HG03460 (cell line): ENCODE results near the gene SELENOS.

Source experiments
- ATAC-seq: cut with Tn5 transposase; IDR thresholded peaks from one replicate; pipeline ENCODE4 v1.9.1; 2021; ENCODE audit not compliant: unreplicated experiment

The SELENOS gene

DNA sequence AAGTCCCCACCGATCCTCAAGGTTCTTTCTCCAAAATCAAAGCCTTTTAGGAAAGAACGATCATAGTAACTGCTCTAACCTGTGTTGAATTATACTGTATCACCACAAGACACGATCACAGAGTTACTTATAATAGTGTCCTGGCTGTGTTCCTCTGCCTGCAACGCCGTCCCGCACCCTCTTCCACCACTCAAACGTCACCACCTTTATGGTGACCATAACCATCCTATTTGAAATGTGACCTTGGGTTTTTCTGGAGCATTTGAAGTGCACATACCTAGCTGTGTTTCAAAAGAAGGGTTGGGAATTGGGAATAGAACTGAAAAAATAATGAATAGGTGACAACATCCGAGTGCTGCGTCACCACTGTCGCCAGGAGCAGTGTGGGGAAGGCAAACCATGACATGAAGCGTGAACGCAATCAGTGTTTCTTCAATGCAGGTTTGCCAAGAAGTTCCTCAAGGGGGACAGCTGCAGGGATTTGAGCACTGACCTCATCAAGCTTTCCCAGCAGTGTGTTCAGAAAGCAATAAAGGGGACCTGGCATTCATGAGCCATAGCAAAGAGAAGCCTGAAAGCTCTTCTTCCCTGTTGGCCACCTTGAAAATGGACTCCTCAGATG is 769 bp upstream of the SELENOS start:
- ATAC-seq, result no peak

GRCh38 chr15:101276501-101277037 is 716 bp downstream of the SELENOS start:
- ATAC-seq, result peak; percentile 42

DNA sequence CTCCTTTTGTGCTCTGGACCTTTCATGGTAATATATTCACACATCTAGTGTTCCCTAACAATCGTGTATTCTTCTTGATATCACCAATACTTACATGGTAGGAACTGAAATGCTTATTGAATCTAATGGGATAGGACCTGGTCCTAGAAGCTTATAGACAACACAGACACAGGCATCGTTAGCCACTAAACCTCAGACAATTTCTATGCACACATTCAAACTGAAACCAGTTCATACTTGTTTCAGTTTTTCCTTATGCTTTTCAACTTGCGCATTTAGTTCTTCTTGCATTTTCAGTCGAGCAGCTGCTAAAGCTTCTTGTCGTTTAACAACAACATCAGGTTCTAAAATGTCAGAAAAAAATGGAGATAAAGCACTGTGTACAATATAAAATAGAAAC is 2.3 kb downstream of the SELENOS start:
- peak; percentile 38 for ATAC-seq

DNA sequence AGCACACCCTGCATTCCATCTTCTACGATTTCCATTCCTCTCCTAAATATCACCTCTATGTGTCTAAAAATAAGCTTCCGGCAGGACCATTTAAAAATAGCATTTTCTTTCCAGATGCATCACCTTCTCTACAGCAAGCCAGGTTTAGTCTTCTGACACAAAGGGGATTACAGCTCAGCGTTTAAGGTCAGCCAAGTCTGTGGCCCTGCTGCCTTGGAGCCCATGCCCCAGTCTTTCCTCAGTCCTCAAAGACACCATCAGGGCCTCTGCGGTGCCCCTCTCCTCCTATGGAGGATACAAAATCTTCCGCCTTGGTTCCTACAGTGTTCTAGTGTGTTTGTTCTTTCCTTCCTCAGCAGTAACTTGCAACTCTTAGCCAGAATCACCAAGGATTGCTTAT is 3.8 kb downstream of the SELENOS start:
- ATAC-seq, result no peak

- ATAC-seq, result no peak
These were observed 4.7 kb downstream of the SELENOS start for GRCh38 chr15:101272584-101272983.

DNA sequence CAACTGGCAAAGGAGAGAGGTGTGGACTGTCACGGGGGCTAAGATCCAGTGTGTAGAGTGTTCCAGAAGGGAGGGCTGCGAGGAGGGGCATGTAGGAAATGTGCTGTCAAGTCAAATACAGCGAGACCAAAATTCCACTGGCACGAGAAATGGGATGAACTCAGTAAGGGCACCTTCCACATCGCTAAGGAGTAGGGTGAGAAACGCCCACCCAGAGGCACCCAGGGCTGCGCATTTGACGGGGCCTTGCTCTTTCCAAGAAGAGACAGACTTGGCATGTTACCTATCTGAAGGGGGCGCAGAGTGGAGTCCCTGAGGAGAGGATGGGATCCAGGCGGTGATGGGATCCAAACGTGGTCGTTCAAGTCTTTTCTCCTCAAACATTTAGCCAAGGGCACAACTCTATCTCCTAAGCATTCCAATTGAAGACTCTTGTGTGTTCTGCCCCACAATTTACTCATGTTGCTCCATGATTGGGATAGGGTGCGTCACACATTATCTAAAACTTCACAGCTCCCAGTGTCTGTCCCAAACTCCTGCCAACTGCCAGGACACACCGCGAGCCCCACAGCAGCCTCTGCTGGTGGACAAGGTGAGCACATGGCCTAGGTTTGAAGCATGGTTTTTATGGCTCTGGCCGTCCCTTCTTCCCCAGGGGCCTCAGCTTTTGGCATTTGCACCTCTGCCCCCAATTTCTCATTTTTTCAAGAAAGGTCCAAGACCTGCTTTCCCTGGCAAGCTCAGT is 7.6 kb downstream of the SELENOS start:
- ATAC-seq, result no peak

DNA sequence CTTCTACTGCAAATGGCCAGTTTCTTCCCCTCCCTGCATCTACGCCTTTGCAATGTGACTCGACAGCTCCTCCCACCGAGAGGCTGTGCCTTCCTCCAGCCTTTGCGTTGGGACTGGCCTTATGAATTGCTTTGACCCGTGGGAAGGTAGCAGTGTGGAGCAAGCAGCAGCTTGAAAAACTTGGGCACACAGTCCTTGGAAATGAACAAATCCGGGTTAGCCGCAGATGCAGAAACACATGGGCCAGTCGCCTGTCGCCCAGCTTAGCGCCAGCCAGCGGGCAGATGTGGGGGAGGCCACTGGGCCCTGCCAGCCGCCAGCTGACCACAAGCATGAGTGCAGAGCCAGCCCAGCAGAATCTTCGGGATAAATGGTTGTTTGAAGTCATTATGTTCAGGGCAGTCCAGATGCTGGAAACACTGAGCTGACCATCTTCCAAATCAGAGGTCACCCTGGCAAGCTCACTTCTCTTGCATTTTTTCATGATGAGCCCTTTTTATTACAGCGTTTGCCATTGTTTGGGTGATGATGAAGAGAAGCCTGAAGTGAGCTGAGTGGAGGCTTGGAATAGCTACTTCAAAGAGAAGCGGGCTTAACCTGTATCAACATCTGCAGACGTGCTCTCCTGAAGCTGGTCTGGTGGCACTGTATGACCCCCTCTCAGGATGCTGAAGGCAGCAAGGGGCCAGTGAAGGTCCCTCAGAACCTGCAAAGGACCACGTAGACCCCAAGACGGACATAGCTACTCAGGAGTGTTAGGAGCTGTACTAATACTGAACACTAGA is 9.8 kb downstream of the SELENOS start:
- no peak for ATAC-seq

DNA sequence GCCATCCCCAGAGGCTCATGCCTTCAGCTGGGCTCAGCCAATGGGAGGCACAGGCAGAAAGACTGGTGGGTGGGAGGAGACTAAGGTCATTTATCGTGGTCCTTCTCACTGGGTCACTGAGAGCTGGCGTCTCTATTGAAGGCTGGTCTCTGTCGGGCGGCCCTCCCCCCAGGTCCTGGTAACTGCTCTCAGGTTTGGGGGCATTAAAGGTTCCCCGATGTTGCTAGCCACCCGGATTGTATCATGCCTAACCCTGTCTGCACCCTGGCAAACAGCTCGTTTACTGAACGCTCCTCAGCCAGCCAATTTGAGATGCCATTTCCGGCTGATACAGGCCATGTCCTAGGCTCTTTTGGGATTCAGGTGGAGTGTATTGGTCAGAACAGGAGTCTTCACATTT is 10.5 kb downstream of the SELENOS start:
- ATAC-seq, result no peak

- ATAC-seq, result no peak
These were observed 11.3 kb downstream of the SELENOS start for GRCh38 chr15:101266034-101266433.

DNA sequence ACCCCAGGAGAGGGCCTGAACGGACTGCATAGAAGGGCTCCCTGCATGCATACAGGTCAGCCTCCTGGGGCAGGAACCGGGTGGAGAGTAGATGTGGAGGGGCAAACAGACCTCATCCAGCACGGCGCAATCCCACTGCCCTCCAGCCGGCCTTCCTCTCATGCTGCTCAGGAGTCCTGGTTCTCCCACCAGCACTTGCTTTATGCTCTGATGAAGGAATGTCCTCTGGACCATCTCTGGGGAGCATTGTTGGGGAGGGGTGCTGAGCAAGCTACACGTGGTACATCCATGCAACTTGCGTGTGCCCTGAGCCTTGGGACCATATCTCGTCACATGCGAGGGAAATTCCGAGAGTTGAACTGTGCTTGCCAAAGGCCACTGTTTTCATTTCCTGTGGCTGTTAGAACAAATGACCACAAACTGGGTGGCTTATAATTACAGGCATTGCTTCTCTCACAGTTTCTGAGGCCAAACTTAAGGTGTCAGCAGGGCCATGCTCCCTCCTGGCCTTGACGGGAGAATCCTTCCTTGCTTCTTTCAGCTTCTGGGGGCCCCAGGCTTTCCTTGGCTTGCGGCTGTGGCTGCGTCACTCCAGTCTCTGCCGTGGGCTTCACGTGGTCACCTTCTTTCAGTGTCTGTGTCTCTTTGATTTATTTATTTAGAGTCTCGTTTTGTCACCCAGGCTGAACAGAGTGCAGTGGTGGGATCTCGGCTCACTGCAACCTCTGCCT is 12.2 kb downstream of the SELENOS start:
- ATAC-seq, result peak; percentile 59

DNA sequence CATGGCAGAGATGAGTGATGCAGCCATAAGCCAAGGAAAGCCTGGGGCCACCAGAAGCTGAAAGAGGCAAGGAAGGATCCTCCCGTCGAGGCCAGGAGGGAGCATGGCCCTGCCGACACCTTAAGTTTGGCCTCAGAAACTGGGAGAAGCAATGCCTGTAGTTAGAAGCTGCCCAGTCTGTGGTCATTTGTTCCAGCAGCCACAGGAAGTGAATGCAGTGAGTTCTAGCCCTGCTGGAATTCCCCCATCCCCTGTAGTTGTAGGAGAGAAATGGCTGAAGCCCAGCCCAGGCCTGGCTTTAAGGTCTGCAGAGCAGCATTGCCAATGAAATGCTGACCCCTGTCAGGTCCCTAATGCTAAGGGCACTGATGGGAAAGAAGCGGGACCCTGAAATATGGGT is 13.3 kb downstream of the SELENOS start:
- ATAC-seq, result no peak

- no peak for ATAC-seq
These were observed 14.7 kb downstream of the SELENOS start for GRCh38 chr15:101262551-101262950.

- ATAC-seq, result no peak
These were observed 18.8 kb downstream of the SELENOS start for GRCh38 chr15:101258238-101259144.

GRCh38 chr15:101256757-101257156 is 20.5 kb downstream of the SELENOS start:
- ATAC-seq, result no peak

GRCh38 chr15:101255615-101256241 is 21.6 kb downstream of the SELENOS start:
- ATAC-seq, result no peak

DNA sequence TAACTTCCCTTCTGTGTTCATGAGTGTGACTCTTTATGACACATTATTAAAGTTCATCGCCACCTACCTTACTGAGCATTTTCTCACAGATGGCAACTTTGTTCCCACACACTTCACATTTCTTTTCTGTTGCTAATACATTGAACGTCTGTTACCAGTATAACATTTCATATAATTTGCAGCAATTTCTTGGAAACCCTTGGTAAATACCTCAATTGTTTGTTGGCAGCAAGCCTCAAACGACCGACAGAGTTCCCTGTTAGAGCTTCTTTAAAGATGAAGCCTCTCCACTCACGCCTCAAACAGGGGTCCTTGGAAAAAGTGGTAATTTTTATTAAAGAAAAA is 22.3 kb downstream of the SELENOS start:
- no peak for ATAC-seq

- no peak for ATAC-seq
These were observed 22.9 kb downstream of the SELENOS start for GRCh38 chr15:101254157-101255050.

DNA sequence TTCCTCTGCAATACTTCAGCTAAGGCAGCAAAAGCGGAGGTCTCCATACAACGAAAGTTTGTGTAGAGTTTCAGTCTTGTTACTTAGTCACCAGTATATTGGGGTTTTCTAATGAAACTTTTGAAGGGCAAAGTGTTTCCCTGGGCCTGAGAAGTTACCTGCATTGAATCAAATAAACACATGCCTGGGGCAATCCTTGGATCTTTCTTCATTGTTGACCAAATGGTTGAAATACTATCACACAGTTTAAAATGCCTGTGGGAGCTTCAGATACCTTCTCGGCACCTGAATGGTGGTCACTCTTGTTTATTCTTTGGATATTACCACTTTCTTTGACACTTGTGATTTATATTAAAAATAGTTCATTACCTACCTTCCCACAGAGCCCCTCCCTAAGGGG is 24.4 kb downstream of the SELENOS start:
- ATAC-seq, result peak; percentile 11
